MM.1S (cell line): ENCODE measurements around the gene FAM180A.

Experiments
- EZH2 ChIP-seq: fragments of 300-600 bp; sonication (generic); optimal IDR thresholded peaks from 2 replicates; pipeline ENCODE3; 2017; ENCODE audit warnings: low read depth, mild to moderate bottlenecking, antibody characterized with exemption, low read length, mixed read lengths
- EZH2phosphoT487 ChIP-seq: fragments of 300-600 bp; sonication (generic); IDR thresholded peaks from 2 replicates; pipeline ENCODE4 v1.6.1; 2018; ENCODE audit warnings: antibody characterized with exemption, low read length
- TF ChIP-seq, protein P1 (sequence below): fragments of 300-600 bp; sonication (generic); IDR thresholded peaks from 2 replicates; pipeline ENCODE4 v1.5.1; 2016; ENCODE audit warnings: antibody characterized with exemption, low read length, mixed read lengths

DNA sequence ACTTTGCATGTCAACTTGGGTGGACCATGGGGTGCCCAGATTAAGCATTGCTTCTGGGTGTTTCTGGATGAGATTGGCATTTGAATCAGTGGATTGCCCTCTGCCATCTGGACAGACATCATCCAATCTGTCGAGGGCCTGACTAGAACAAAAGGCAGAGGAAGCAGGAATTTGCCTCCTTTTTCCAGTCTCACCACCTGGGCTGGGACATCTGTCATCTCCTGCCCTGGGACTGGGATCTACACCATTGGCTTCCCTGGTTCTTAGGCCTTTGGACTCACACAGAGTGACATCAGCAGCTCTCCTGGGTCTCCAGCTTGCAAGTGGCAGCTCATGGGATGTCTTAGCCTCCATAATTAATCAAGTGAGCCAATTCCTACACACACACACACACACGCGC is 30.9 kb downstream of the FAM180A start:
- no peak for TF ChIP-seq EZH2phosphoT487
- TF ChIP-seq, protein P1, sequence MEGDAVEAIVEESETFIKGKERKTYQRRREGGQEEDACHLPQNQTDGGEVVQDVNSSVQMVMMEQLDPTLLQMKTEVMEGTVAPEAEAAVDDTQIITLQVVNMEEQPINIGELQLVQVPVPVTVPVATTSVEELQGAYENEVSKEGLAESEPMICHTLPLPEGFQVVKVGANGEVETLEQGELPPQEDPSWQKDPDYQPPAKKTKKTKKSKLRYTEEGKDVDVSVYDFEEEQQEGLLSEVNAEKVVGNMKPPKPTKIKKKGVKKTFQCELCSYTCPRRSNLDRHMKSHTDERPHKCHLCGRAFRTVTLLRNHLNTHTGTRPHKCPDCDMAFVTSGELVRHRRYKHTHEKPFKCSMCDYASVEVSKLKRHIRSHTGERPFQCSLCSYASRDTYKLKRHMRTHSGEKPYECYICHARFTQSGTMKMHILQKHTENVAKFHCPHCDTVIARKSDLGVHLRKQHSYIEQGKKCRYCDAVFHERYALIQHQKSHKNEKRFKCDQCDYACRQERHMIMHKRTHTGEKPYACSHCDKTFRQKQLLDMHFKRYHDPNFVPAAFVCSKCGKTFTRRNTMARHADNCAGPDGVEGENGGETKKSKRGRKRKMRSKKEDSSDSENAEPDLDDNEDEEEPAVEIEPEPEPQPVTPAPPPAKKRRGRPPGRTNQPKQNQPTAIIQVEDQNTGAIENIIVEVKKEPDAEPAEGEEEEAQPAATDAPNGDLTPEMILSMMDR, result no peak
- no peak for TF ChIP-seq EZH2
